GM19452 (cell line): ENCODE data around the gene PRSS50.

Source experiments
- ATAC-seq: cut with Tn5 transposase; IDR thresholded peaks from one replicate; pipeline ENCODE4 v1.9.1; 2021; ENCODE audit not compliant: unreplicated experiment

Gene PRSS50

DNA sequence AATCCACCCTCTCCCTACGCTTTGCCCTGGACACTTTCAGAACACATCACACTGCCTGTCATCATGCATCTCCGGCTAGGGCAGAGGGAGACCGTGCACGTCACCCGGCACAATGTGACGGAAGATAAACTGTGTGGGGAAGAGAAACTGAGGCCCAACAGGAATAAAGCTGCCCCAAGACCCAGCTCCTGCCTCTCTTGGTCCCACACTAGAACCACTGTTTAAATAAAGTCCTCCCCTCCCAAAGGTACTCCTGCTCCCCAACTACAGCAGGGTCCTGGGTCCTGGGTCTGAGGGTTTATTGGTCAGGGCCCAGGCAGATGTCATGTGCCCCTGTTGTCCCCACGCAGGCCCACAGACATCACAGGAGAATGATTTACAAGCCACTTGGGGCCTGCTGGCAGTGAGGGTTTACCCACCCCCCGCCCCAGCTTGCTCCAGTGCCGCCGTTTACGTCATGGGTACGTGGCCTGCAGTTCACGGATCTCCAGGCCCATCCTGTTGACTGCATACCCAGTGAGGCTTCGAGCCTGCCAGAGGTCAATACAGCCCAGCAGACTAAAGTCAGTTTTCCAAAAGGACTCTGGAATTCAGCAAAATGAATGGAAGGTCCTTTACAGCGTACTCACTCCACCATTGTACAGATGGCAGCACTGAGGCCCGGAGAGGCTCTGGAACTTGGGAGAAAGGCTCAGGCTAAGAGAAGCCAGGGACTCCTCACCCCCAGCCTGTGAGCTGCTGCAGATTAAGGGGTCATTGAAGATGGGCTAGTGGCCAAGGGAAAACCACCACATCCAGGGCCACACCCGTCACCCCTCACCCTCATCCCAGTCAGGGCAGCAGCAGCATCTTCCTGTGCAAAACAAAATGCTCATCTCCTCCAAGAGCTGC is 47.4 kb downstream of the PRSS50 start:
- no peak for ATAC-seq

DNA sequence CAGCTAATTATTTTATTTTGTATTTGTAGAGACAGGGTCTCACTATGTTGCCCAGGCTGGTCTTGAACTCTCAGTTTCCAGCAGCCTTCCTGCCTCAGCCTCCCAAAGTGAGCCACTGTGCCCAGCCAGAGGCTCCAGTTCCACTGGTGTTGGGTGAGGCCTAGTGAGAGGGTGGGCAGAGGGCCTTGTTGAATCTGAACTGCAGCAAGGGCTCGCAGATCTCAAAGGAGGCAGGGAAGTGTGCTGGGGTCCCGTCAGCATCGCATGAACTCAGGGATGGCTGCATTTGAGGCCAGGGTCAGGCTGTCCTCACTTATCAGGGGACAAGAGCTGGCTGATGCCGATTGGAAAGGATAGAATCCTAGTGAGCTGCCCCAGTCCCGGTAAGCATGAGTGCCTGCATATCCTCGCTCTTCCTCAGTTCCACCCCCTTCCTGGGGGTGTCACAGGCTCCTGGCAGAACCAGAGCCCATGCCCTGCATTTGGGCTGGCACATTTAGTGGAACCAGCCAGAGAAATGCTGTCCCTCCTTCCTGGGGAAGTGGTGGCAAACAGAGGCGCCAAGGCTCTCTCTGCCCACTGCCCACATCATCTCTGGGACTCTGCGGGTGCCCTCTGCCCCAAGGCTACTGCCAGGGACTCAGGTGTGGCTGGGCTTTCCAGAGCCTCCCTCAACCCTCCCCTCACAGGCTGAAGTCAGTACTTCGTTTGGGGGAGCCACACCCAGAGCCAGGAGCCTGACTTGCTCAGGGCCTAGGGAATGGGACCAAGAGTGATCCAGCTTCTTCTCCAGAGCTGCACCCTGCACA is 48.3 kb downstream of the PRSS50 start:
- no peak for ATAC-seq

DNA sequence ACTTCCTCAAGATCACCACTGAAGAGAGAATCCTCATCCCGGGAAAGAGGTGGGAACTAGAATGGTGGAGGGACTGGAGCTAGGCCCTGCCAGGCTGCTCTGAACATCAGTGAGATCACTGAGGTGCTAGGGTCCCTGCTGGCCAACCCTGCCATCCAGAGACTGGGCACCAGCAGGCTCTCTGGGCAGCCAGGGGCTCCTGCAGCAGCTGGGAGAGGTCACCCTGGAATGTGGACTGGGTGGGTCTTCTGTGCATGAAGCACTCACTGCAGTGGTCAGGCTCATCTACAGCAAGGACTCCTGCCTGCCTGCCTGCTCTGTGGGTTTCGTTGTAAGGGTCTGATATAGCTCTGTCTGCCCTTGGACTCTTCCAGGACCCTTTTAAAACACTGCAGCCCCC is 49.1 kb downstream of the PRSS50 start:
- no peak for ATAC-seq

DNA sequence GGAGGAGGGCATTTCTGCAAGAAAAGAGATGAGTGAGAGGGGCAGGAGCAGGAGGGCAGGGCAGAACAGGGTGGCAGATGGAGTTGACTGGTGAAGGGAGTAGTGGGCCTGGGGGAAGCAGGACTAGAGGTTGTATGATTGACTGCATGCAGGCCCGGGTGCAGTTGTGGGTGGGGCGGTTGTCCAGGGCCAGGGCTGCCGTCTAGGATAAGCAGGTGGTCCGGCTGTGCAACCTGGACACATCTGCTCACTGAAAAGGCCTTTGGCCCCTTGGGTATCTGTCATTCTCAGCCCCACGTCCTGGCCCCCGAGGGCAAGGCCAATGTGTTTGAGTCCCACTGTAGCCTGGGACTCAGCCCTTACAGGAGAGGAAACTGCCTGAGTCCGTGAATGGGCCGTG is 49.6 kb downstream of the PRSS50 start:
- ATAC-seq = no peak

DNA sequence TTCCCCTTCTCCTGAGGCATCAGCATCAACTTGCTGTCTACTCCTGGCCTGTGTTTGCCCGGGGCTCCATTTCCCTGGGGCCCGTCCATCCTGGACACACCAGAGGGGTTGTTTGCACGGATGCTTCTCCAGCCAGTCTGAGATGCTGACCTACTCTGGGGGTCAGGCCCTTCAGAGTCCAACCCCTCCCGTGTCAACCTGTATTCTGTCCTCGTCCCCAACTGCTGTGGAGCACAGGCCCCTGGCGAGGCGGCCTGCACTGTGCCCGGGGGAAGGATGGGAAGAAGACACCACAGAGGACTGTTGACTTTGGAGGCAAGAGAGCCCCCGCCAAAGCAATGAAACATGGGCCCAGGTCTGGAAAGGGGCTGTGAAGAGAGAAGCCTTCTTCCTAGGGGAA is 50.0 kb downstream of the PRSS50 start:
- ATAC-seq = no peak

DNA sequence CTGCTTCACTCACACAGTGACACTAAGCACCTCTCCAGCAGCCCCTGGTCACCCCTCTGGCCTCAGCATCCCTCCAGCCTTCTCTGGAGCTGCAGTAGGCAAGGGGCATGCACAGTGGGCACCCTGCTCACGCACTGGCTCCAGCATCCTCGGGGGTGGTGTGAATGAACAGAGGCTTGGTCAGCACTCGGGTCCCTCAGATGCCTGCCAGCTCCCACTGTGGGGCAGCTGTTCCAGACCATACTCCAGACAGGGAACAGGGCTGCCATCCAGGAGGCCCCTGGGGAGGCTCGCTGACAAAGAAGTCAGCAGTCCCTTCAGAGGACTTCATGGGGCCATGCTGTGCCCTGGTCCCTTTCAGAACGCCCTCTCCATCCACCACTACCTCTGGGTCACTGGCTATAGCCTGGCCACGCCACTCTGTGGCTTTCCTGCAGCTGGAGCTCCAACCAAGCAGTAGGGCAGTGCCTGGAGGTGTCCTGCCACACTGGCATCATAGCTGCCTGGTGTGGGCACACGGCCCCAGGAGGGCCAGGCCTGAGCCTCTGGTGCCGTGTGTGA is 50.5 kb downstream of the PRSS50 start:
- ATAC-seq = no peak

DNA sequence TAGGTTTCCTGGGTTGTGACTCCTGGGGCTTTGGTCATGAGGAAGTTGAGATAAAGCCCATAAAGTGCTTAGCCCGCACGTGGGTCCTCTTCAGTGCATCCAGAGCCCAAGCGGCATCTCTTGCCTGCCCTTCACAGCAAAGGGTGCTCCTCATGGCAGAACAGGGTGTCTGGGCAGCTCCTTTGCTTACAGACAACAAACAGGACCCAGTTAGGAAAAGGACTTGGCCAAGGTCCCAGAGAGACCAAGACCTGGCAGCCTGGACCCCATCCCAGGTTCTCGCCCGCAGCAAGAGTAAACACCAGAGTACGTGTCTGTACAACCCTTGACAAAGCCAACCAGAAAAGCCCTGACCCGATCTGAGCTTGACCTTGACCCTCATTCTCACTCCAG is 51.2 kb downstream of the PRSS50 start:
- no peak for ATAC-seq

DNA sequence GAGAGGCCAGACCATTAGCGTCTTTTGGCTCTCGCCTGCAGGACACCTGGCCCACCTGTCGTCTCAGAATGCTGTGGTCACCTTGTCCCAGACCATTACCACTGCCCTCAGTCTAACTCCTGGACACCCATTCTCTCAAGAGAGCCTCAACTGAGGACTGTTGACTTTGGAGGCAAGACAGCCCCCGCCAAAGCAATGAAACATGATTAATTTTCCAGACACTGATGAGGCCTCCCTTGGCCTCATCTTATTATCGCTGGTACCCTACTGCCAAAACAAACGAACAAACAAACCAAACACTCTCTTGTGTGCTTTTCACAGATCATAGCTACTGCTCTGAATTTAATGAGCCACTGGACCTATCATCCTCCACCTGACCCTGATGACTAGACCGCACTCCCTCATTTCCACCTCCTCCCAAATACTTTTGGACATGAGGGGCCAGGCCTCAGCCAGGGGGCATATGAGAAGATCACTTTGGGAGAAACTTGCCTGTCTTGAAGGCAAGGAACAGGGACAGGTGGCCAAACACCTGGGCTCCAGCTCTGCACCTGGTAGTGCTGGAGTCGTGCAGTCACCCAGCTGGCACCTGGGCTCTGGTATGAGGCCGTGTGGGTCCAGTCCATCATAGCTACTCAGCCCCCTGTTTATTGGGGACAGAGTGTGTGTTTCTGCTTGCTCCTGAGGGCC is 51.8 kb downstream of the PRSS50 start:
- no peak for ATAC-seq

DNA sequence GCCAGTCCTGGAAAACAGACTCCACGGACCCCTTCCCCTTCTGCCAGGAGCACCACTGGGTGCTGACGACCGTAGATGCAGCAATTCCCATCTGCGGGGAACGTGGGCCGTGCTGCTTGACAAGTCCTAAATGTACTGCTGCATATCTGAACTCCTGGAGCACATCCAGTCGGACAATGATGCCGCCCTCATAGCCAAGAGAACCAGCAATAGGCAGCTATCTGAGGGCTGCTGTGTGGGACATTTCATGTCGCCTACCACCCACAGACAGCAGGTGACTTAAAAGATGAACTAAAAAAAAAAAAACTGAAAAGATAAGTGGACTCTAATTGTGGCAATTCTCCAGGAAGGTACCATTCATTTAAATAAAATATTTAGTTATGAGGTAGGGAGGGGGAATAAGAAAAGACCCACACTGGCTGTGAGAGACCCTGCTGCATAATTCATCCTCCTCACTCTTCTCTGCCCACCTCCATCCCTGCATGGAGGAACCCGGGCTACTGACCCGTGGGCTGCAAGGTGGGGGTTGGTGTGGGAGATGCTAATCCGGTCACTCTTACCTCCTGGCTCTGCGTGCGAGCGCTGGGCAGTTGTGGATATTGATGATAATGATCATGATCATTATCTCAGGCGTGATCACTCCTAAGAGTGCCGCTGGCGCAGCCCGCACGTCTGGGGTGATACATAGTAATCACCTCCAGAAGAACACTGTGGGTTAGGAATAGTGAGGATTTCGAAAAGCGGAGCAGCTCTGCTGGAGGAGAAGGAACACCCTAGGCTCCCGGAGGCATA is 52.5 kb downstream of the PRSS50 start:
- no peak for ATAC-seq

DNA sequence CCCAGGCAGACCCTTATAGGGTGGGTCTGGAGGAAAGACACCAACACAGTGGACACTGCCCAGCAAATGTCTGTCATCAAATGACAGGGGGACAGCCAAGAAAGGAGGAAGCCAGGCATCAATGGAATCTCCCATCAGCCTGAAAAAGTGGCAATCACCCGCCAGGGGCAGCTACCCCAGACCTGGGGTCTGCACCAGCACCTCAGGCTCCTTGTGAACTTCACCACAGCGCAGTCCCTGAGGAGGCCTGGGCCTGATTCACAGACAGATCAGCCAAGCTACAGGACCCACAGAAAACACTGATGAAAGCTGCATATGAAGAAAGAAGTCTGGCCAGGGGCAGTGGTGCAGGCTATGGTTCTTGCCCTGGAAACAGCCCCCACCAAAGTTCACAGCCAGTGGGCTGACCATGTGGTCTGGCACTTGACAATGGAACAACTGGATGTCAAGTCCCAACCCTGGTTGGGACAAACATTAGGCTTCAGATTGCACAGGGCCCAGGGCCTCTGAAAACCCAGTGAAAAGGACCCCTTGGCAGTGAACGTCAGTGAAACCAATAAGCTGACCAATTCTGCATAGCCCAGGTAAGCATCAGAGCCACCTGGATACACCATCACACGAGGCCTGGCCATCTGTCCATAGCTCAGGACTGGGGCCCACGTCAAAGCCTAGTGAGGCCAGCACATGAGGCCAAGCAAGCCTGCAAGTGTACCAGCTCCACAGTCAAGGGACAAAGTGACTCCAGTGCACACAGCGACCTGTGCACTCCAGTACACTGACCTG is 53.3 kb downstream of the PRSS50 start:
- no peak for ATAC-seq

DNA sequence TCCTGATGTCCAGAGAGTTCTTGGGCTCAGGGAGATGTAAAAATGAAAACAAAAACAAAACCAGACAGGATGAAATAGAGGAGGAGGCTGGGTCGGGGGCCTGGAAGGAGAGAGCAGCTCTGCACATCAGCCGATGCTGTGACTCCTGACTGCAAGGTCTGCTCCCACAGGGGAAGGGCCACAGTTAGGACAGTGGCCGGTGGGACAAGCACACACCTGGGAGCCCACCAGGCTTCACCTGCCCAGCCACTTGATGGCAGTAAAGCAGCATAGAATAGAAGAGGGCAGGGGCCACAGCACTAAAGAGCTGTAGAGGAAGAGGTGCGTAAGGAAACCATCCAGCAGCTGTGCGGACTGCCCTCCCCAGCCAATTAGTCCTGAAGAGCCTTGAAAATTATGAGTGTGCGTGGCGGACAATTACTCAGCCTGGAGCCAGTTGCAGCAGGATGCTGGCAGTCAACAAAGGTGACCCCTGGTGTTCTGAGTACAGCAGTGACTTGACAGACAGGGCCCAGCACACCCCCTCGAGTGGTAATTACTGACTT is 54.0 kb downstream of the PRSS50 start:
- ATAC-seq = no peak

DNA sequence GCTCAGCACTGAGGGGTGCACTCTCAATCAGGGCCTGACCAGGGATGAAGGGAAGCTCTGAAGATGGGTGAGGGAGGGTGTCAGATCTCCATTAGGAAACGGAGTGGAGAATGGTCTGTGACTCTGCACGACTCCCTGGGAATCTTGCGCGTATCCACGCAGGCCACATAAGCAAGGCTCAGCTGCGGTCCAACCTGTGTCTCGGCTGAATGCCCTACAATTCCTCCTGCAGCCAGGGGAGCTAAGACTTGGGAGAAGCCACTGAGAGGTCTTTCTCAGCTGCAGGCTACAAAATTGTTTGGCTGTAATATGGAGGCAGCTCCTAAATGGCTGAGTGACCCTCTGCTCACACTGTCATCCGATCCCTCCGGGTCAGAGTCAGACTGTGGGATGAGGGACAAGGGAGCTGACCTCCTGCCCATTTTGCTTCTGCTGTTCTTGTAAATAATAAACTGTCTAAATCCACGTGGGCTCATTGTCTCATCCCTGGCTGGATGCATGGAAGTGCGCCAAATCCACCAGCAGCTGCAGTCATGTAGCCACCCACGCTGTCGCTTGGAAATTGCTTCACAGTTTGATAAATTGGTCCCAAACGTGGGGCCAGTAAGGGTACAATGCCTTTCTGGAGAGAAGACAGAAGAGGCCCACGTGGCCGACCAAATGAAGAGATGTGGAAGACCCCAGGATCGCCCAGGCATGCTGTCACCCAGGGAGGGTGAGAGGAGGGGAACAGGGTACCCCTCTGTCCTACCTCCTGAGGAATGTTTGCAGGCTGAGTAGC is 54.7 kb downstream of the PRSS50 start:
- ATAC-seq = no peak
